ENCODE results near the gene LCMT1.

Gene LCMT1

GRCh38 chr16:25198021-25198420, 86.5 kb downstream of the LCMT1 start:
- no peak for DNase-seq
- Histone ChIP-seq H3K27me3 (ENCODE audit: insufficient read depth, low read length, poor library complexity) (no peaks in the 10 kb centered on the region), H3K9ac (ENCODE audit: low read depth, low read length) (no peak overlapping the region), H3K4me1 (ENCODE audit: insufficient read depth, low read length) (no peaks in the 10 kb centered on the region), H3K4me3 (ENCODE audit: low read depth in 1 of 2, low read length in 2 of 2) (no peak overlapping the region), H3K9me3 (ENCODE audit: insufficient read depth, low read length, severe bottlenecking) (no peaks in the 10 kb centered on the region), H3K36me3 (ENCODE audit: insufficient read depth, low read length) (no peaks in the 10 kb centered on the region), H3K79me2 (ENCODE audit: insufficient read depth, low read length) (no peaks in the 10 kb centered on the region), H2AFZ (ENCODE audit: low read depth, low read length) (no peak overlapping the region), H3K27ac (ENCODE audit: low read length) (no peak overlapping the region), H4K20me1 (ENCODE audit: insufficient read depth, low read length) (no peaks in the 10 kb centered on the region), H3K4me2 (ENCODE audit: insufficient read depth, low read length) (no peak overlapping the region)
- TF ChIP-seq CTCF (IDR thresholded peaks at IDR 0.05; ENCODE audit: borderline replicate concordance, extremely low read depth, low read length, poor library complexity, severe bottlenecking), result no peak
- TF ChIP-seq EZH2 (IDR thresholded peaks at IDR 0.05; ENCODE audit: borderline replicate concordance, low read depth, low read length, severe bottlenecking), result no peak
- ATAC-seq (ENCODE audit: insufficient read depth, low read depth), result no peak

- no peak overlapping the region for H3K4me2 ChIP-seq (ENCODE audit: insufficient read depth, low read length)
- DNase-seq, result no peak
- no peak overlapping the region for H3K27ac ChIP-seq (ENCODE audit: low read length)
- H2AFZ ChIP-seq (ENCODE audit: low read depth, low read length), result no peak overlapping the region
- H3K4me1 ChIP-seq (ENCODE audit: insufficient read depth, low read length), result no peaks in the 10 kb centered on the region
- no peak overlapping the region for H3K9ac ChIP-seq (ENCODE audit: low read depth, low read length)
- no peak for TF ChIP-seq CTCF (IDR thresholded peaks at IDR 0.05; ENCODE audit: borderline replicate concordance, extremely low read depth, low read length, poor library complexity, severe bottlenecking)
- TF ChIP-seq EZH2 (IDR thresholded peaks at IDR 0.05; ENCODE audit: borderline replicate concordance, low read depth, low read length, severe bottlenecking), result no peak
- H4K20me1 ChIP-seq (ENCODE audit: insufficient read depth, low read length), result no peaks in the 10 kb centered on the region
- H3K36me3 ChIP-seq (ENCODE audit: insufficient read depth, low read length), result no peaks in the 10 kb centered on the region
- H3K9me3 ChIP-seq (ENCODE audit: insufficient read depth, low read length, severe bottlenecking), result no peaks in the 10 kb centered on the region
- no peaks in the 10 kb centered on the region for H3K27me3 ChIP-seq (ENCODE audit: insufficient read depth, low read length, poor library complexity)
- no peak overlapping the region for H3K4me3 ChIP-seq (ENCODE audit: low read depth in 1 of 2, low read length in 2 of 2)
- H3K79me2 ChIP-seq (ENCODE audit: insufficient read depth, low read length), result no peaks in the 10 kb centered on the region
- ATAC-seq (ENCODE audit: insufficient read depth, low read depth), result no peak
These were observed 87.9 kb downstream of the LCMT1 start for GRCh38 chr16:25199457-25199856.

- Histone ChIP-seq H4K20me1 (ENCODE audit: insufficient read depth, low read length) (no peaks in the 10 kb centered on the region), H3K79me2 (ENCODE audit: insufficient read depth, low read length) (no peaks in the 10 kb centered on the region), H3K9ac (ENCODE audit: low read depth, low read length) (no peak overlapping the region), H3K27me3 (ENCODE audit: insufficient read depth, low read length, poor library complexity) (no peaks in the 10 kb centered on the region), H3K4me3 (ENCODE audit: low read depth in 1 of 2, low read length in 2 of 2) (no peak overlapping the region), H3K4me2 (ENCODE audit: insufficient read depth, low read length) (no peak overlapping the region), H2AFZ (ENCODE audit: low read depth, low read length) (no peak overlapping the region), H3K27ac (ENCODE audit: low read length) (no peak overlapping the region), H3K36me3 (ENCODE audit: insufficient read depth, low read length) (no peaks in the 10 kb centered on the region), H3K4me1 (ENCODE audit: insufficient read depth, low read length) (no peaks in the 10 kb centered on the region), H3K9me3 (ENCODE audit: insufficient read depth, low read length, severe bottlenecking) (no peaks in the 10 kb centered on the region)
- TF ChIP-seq EZH2 (IDR thresholded peaks at IDR 0.05; ENCODE audit: borderline replicate concordance, low read depth, low read length, severe bottlenecking) (no peak), CTCF (IDR thresholded peaks at IDR 0.05; ENCODE audit: borderline replicate concordance, extremely low read depth, low read length, poor library complexity, severe bottlenecking) (no peak)
- DNase-seq (no peak), ATAC-seq (ENCODE audit: insufficient read depth, low read depth) (no peak)
These were observed 99.2 kb downstream of the LCMT1 start for GRCh38 chr16:25210758-25211157.

GRCh38 chr16:25212636-25213035, 101.1 kb downstream of the LCMT1 start:
- H3K4me3 ChIP-seq (ENCODE audit: low read depth in 1 of 2, low read length in 2 of 2), result no peak overlapping the region
- no peaks in the 10 kb centered on the region for H3K79me2 ChIP-seq (ENCODE audit: insufficient read depth, low read length)
- ATAC-seq (ENCODE audit: insufficient read depth, low read depth) (no peak), DNase-seq (no peak)
- H3K27ac ChIP-seq (ENCODE audit: low read length), result no peak overlapping the region
- H4K20me1 ChIP-seq (ENCODE audit: insufficient read depth, low read length), result no peaks in the 10 kb centered on the region
- H3K27me3 ChIP-seq (ENCODE audit: insufficient read depth, low read length, poor library complexity), result no peaks in the 10 kb centered on the region
- no peak overlapping the region for H3K4me2 ChIP-seq (ENCODE audit: insufficient read depth, low read length)
- no peak overlapping the region for H2AFZ ChIP-seq (ENCODE audit: low read depth, low read length)
- no peaks in the 10 kb centered on the region for H3K36me3 ChIP-seq (ENCODE audit: insufficient read depth, low read length)
- TF ChIP-seq EZH2 (IDR thresholded peaks at IDR 0.05; ENCODE audit: borderline replicate concordance, low read depth, low read length, severe bottlenecking) (no peak), CTCF (IDR thresholded peaks at IDR 0.05; ENCODE audit: borderline replicate concordance, extremely low read depth, low read length, poor library complexity, severe bottlenecking) (no peak)
- no peaks in the 10 kb centered on the region for H3K9me3 ChIP-seq (ENCODE audit: insufficient read depth, low read length, severe bottlenecking)
- H3K9ac ChIP-seq (ENCODE audit: low read depth, low read length), result no peak overlapping the region
- no peaks in the 10 kb centered on the region for H3K4me1 ChIP-seq (ENCODE audit: insufficient read depth, low read length)
